NCI-H146 treated with DMSO at 0.1 percent for 48 hours (cell line): ENCODE data around the gene EGFLAM.

Source experiments
- DNase-seq: peaks from one replicate; lab custom pipeline; 2025; ENCODE audit not compliant: unreplicated experiment; lab: John Stamatoyannopoulos, UW

The EGFLAM gene

GRCh38 chr5:38445374-38446028 lies 187.1 kb downstream of the EGFLAM start:
- no peak for DNase-seq

DNA sequence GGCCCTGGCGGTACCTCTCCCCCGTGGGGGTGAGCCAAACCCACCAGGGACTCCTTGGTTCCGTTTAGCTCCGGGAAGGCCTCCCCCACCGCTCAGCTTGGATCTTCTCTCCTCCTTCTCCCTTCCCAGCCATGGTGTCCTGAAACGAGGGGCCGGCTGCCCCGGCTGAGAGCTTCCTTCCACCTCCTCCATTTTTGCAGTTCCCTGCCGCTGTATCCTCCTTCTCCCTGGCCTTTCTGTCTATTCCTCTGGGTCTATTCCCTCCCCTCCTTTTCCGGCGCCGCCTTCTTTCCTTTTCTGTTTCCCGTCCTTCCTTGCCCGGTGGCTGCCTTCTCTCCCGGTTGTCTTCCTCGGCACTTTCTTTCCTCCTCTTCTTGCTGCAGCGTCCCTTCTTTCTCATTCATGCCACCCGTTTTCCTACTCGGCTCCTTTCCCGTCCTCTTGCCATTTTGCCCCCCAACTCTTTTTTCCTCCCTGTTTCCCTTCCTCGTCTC lies 187.7 kb downstream of the EGFLAM start:
- no peak for DNase-seq

GRCh38 chr5:38447056-38447455 lies 188.7 kb downstream of the EGFLAM start:
- DNase-seq, result no peak

GRCh38 chr5:38447786-38448185 lies 189.4 kb downstream of the EGFLAM start:
- no peak for DNase-seq

GRCh38 chr5:38448568-38449350 lies 190.4 kb downstream of the EGFLAM start:
- DNase-seq, result no peak

DNA sequence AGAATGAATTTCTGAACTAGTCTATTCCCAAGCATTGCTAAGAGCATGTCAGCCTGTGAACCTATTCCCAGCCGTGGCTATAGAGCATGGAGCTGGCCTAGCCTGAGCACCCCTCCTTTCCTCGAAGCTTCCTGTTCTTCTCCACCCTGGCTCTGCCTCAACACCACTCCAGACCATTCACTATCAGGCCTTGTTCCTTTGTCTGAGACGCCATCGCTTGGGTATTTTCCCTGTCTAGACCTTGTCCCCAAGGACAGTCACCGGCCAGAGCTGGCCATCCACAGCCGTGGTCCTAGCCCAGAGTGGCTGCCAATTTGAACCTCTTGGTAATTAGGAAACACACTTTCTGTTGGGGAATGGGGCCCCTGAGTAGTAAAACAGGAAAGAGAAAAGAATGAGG lies 192.3 kb downstream of the EGFLAM start:
- no peak for DNase-seq

GRCh38 chr5:38451074-38451725 lies 192.8 kb downstream of the EGFLAM start:
- DNase-seq, result no peak

DNA sequence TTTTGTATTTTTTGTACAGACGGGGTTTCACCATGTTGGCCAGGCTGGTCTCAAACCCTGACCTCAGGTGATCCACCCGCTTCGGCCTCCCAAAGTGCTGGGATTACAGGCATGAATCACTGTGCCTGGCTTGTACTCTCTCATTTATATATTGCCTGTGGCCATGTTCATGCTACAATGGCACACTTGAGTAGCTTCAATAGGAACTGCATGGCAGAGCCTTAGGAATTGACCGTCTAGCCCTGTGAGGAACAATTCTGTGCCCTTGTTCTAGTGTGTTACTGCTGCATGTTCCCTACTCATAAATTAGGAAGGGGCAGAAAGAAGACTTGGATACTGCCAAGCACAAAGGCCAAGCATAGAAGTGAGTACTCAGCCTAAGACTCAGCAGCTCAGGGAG lies 193.8 kb downstream of the EGFLAM start:
- DNase-seq, result no peak

- no peak for DNase-seq
Observed at GRCh38 chr5:38453506-38453905, 195.1 kb downstream of the EGFLAM start.

DNA sequence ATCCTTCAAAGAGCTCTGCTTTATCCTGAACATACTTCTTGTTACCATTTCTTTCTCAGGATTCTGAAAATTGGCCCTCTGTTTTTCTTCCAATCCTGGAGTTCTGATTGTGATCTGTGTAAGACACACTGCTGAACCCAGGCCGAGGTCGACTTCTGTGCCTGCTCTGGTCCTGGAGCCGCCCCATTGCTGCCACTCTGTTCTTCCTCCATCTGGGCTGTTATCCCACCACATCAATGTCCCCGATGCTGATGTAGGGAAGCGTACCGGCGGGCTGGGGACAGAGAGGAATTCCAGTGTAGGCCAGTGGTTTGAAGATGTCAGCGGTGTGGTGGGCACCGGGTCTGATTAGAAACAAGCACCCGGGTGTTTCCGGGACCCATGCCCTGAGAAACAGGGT lies 195.6 kb downstream of the EGFLAM start:
- DNase-seq, result no peak

- DNase-seq, result no peak
Observed at GRCh38 chr5:38455796-38456330, 197.5 kb downstream of the EGFLAM start.

GRCh38 chr5:38456657-38457399 lies 198.5 kb downstream of the EGFLAM start:
- DNase-seq, result no peak

DNA sequence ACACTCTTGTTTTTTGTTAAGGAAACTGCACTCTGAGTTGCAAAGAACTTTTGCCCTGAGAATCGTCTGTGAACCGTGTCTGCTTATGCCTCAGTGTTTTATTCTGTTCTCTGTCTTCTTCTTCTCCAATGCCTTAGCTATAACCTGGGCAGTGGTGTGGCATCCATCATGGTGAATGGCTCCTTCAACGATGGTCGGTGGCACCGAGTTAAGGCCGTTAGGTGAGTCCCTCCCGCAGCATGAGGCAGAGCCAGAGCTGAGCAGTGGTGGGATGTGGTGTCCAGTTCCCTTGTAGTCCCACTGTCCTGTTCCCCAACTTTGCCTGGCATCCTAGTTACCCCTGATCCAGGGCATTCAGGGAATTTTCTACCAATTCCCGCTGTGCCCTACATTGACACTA lies 199.8 kb downstream of the EGFLAM start:
- DNase-seq, result no peak

DNA sequence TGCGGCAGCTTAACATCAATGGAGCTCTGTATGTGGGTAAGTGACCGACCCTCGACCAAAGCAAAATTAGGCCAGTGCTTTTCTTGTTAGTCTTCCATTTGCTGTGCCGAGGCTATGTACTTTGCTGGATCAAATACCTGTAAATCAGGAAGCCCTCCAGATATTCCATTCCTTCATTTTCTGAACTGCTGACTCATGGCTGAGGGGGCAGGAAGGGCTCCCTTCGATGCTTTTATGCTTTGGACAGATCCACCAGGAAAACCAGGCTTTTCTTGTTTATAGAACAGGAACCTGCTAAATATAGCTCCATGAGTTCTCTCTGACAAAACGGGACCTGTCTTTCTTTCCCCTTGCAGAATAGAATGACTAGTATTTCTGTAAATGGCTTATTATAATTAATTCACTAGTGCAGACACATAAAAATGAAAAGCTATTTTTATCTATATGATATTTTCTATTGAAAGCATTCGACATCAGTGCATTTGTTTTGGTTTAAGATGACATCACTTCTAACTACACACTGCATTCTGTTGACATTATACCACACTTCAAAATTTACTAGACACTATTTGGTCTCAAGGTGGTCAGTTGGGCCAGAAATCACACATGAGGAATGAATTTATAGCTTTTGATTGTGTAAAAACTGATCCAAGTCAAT lies 204.7 kb downstream of the EGFLAM start:
- no peak for DNase-seq

DNA sequence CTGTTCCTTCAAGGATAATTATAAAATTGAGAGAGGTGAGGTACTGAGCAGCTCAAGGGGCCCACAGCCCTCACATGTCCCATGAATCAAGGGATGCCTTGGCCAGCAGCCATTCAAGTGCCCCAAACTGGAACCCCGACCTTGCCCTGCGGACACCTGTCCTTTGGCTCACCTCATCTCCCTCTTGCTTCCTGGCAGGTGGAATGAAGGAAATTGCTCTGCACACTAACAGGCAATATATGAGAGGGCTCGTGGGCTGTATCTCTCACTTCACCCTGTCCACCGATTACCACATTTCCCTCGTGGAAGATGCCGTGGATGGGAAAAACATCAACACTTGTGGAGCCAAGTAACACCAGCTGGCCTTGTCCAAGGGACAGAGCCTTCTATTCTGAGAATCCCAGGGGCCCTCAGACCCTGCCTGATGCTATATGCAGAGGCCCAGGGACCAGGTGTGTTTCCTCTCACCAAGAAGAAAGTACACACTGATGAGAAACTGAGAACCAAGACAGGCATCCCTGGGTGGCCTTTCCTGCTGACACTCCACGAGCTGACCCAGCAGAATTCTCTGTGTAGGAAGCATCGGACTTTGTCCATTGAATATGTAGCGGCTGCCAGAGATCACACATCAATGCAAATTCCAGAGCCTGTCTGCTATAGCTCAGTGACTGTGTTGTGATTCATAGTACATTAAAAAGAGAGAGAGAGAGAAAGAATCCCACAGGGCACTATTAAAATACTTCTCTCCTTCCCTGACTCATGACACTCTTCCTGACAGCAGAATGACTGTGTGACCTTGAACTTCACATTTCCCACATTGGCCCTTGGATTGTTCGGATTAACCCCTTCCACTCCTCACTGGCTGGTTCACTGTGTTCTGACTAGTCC lies 205.5 kb downstream of the EGFLAM start:
- no peak for DNase-seq

DNA sequence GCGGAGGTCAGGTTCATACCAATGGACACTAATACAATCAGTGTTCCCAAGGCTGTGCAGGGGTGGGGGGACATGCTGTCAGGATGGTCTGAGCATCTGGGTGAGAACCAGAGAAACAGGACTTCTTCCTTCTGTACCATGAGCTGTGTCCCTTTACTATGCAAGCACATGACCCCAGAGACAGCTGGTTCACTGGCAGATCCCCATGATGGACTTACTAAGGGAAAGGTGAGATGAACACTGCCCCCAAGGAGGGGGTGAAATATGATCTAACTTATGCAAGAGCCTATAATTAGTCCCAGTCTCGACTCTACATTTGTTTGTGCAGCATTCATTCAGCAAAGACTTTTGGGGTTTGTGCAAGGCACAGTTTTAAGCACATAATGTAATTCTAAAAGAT lies 206.7 kb downstream of the EGFLAM start:
- no peak for DNase-seq

GRCh38 chr5:38465702-38466423 lies 207.5 kb downstream of the EGFLAM start:
- DNase-seq, result no peak

GRCh38 chr5:38466424-38467189 lies 208.2 kb downstream of the EGFLAM start:
- no peak for DNase-seq
